Inferior parietal cortex (tissue), 1 donor: ENCODE data around the gene RPL22L1.
"Not testable (repeated sequence)": the region's sequence is repeated elsewhere in the genome, so short reads cannot be mapped to it uniquely, and the experiment has no call there.

Experiments used
- DNase-seq: peaks from one replicate; pipeline ENCODE4 v3.0.0-alpha.2; 2016; ENCODE audit errors: extremely low spot score

RPL22L1 gene

GRCh38 chr3:170829546-170830272, 40.3 kb downstream of the RPL22L1 start:
- no peak for DNase-seq

GRCh38 chr3:170826047-170826446, 43.9 kb downstream of the RPL22L1 start:
- no peak for DNase-seq

DNA sequence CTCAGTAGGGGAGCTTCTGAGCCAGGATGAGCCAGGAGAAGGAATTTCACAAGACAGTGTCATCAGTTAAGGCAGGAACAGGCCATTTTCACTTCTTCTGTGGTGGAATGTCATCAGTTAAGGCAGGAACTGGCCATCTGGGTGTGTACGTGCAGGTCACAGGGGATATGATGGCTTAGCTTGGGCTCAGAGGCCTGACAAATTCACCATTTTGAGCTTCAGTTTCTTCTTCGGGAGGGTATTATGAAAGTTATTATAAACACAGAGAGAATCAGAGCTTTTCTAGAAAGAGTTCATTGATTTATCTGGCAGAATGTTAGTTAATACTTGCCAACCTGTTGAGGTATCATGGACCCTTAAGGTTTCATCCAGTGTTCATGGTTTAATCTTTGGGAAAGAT, 46.4 kb downstream of the RPL22L1 start:
- DNase-seq: not testable (repeated sequence)

DNA sequence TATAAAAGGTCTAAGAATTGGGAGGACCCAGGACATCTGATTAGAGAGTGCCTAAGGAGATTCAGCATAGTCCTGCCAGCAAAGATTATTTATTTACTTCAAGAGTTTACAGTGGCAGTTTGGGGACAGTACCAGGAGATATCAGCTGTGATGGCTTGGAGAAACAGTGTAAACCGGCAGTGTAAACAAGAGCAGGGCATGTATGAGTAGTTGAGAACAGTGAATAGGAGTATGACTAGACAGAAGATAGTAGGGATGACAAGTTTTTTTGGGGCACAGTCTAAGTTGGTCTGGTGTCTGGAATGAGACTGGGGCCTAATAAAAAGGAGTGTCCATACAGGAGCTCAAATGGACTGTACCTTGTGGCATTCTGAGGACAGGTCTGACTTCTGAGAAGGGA, 51.7 kb downstream of the RPL22L1 start:
- DNase-seq: not testable (repeated sequence)

DNA sequence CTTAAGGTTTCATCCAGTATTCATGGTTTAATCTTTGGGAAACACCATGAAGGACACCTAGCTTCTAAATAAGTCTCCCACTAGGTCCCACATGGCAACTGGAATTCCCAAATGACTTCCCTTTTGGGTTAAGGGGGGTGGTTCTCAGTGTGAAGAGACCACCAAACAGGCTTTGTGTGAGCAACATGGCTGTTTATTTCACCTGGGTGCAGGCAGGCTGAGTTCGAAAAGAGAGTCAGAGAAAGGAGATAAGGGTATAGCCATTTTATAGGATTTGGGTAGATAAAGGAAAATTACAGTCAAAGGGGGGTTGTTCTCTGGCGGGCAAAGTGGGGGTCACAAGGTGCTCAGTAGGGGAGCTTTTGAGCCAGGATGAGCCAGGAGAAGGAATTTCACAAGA, 52.5 kb downstream of the RPL22L1 start:
- not testable (repeated sequence) for DNase-seq

DNA sequence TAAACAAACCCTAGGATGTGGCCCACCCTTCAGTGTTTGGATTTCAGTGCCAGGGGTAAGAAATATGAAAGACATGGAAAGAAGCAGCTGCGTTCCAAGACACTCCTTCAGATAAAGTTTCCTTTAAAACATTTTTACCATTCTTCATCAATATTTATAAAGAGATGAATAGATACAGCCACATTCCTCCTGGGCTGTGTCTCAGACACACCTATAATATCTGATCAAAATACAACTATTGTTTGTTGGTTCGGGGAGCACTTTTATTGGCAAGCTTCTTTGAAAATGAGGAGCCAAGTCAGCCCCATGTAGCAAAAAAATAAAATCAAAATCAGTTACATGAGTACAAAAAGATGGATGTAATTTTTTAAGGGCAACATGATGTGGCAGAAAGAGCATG, 53.2 kb downstream of the RPL22L1 start:
- no peak for DNase-seq

DNA sequence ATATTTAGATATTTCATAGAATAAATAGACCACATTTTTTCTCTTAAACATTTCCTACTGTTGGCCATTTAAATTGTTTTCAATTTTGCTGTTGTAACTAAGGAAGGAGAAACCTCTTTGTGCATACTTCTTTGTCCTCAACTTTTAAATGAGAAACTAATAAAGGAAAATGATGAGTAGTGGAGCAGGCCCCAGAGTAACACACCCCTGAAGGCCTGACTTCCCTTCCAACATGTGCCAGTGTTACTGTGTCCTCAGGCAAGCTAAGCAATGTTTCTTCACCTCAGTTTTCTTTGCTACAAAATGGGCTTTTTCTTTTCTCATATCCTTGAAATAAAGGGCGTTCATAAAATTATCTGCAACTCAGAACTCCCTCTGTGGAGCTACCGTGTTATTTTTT, 53.7 kb downstream of the RPL22L1 start:
- DNase-seq: no peak

GRCh38 chr3:170815936-170816335, 54.1 kb downstream of the RPL22L1 start:
- DNase-seq: no peak

DNA sequence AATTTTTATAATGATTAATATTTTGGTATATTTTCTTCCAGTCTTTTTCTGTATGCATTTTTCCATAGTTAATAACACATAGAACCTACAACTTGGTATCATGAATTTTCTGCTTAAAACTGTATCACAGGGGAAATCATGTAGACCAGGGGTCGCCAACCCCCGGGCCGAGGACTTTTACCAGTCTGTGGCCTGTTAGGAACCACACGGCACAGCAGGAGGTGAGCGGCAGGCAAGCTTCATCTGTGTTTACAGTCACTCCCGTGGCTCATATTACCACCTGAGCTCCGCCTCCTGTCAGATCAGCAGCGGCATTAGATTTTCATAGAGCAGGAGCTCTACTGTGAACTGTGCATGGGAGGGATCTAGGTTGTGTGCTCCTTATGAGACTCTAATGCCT, 54.7 kb downstream of the RPL22L1 start:
- DNase-seq: no peak
